ENCODE measurements around the gene RERE. TPM values are rescaled to one million over a fixed set of nuclear protein-coding genes. Genes with fewer than 3 reads are reported as not detected.
A peak's percentile ranks its signal among the peaks of the same experiment; 100 is the strongest.

Gene RERE
- total RNA-seq, 4 donors from 2014 or later = 118 to 244 (median 131) TPM

GRCh38 chr1:8313231-8313630 is 504.2 kb downstream of the RERE start:
- TF ChIP-seq, protein P1, sequence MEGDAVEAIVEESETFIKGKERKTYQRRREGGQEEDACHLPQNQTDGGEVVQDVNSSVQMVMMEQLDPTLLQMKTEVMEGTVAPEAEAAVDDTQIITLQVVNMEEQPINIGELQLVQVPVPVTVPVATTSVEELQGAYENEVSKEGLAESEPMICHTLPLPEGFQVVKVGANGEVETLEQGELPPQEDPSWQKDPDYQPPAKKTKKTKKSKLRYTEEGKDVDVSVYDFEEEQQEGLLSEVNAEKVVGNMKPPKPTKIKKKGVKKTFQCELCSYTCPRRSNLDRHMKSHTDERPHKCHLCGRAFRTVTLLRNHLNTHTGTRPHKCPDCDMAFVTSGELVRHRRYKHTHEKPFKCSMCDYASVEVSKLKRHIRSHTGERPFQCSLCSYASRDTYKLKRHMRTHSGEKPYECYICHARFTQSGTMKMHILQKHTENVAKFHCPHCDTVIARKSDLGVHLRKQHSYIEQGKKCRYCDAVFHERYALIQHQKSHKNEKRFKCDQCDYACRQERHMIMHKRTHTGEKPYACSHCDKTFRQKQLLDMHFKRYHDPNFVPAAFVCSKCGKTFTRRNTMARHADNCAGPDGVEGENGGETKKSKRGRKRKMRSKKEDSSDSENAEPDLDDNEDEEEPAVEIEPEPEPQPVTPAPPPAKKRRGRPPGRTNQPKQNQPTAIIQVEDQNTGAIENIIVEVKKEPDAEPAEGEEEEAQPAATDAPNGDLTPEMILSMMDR (IDR thresholded peaks at IDR 0.05) = no peak
- no peak for TF ChIP-seq POLR2A (IDR thresholded peaks at IDR 0.05)
- Histone ChIP-seq H3K27me3 (no peaks in the 10 kb centered on the region), H3K27ac (no peak overlapping the region), H3K4me1 (peaks cover 7 to 30% of the 10 kb centered on the region in 2 donors), H3K9me3 (no peaks in the 10 kb centered on the region), H3K36me3 (no peaks in the 10 kb centered on the region), H3K4me3 (replicated peaks in 1 of 3) (no peak overlapping the region)
- WGBS, 2 donors = 78 to 80% methylated on average over 6 of the region's 6 CpGs
- DNase-seq = no peak
- intact Hi-C loops (cut with DNase I) = loop anchor here (5.0 kb wide), 1 partner anchor 281 kb away; no protein-coding TSS in a partner anchor

GRCh38 chr1:8312235-8313218 is 504.9 kb downstream of the RERE start:
- H3K4me1 ChIP-seq = peaks cover 4 to 24% of the 10 kb centered on the region in 2 donors
- H3K36me3 ChIP-seq = no peaks in the 10 kb centered on the region
- no peaks in the 10 kb centered on the region for H3K27me3 ChIP-seq
- TF ChIP-seq, protein P1 (IDR thresholded peaks at IDR 0.05) = no peak
- no peak for TF ChIP-seq POLR2A (IDR thresholded peaks at IDR 0.05)
- H3K27ac ChIP-seq = peak overlapping the region in 2 of 3 donors; percentile 1 to 58
- no peak overlapping the region for H3K4me3 ChIP-seq (replicated peaks in 1 of 3)
- peak in 1 of 2 donors; percentile 31 for DNase-seq
- intact Hi-C loops (cut with DNase I) = loop anchor here (5.0 kb wide), 1 partner anchor 280 kb away; no protein-coding TSS in a partner anchor
- no peaks in the 10 kb centered on the region for H3K9me3 ChIP-seq
- WGBS, 2 donors = 84 to 85% methylated on average over 17 of the region's 17 CpGs

DNA sequence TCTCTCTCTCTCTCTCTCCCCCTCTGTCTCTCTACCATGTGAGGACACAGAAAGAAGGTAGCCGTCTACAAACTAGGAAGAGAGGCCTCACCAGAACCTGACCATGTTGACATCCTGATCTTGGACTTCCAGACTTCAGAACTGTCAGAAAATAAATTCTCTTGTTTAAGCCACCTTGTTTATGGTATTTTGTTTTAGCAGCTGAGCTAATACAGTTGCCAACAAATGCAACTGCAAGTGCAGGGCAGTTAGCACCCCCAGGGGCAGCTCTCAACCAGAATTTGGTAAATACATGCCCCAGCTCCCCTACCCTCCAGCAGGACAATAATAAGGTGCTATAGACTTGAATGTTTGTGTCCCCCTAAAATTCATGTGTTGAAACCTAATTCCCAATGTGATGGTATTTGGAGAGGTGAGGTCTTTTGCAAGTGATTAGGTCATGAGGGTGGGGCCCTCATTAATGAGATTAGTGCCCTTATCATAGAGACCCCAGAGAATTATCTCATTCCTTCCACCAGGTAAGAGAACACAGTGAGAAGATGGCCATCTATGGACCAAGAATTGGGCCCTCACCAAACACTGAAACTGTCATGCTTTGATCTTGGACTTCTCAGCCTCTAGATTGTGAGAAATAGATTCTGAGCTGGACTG is 506.2 kb downstream of the RERE start:
- DNase-seq = no peak
- H3K4me3 ChIP-seq (replicated peaks in 1 of 3) = no peak overlapping the region
- H3K4me1 ChIP-seq = peaks cover 4 to 24% of the 10 kb centered on the region in 2 donors
- 93 to 100% methylated on average over 1 of the region's 1 CpG for WGBS, 2 donors
- no peaks in the 10 kb centered on the region for H3K36me3 ChIP-seq
- H3K27me3 ChIP-seq = no peaks in the 10 kb centered on the region
- intact Hi-C loops (cut with DNase I) = loop anchor here (5.0 kb wide), 1 partner anchor 279 kb away; no protein-coding TSS in a partner anchor
- no peak overlapping the region for H3K27ac ChIP-seq
- no peaks in the 10 kb centered on the region for H3K9me3 ChIP-seq
- TF ChIP-seq POLR2A (IDR thresholded peaks at IDR 0.05) = no peak
- TF ChIP-seq, protein P1 (IDR thresholded peaks at IDR 0.05) = no peak

- intact Hi-C loops (cut with DNase I) = no loop called here
- no peak overlapping the region for H3K4me3 ChIP-seq (replicated peaks in 1 of 3)
- H3K4me1 ChIP-seq = peaks cover 4 to 7% of the 10 kb centered on the region in 2 donors
- 73 to 83% methylated on average over 4 of the region's 4 CpGs for WGBS, 2 donors
- TF ChIP-seq, protein P1 (IDR thresholded peaks at IDR 0.05) = no peak
- TF ChIP-seq POLR2A (IDR thresholded peaks at IDR 0.05) = no peak
- H3K9me3 ChIP-seq = no peaks in the 10 kb centered on the region
- no peak for DNase-seq
- H3K27me3 ChIP-seq = no peaks in the 10 kb centered on the region
- H3K36me3 ChIP-seq = no peaks in the 10 kb centered on the region
- H3K27ac ChIP-seq = no peak overlapping the region
Measured at GRCh38 chr1:8307628-8308027, 509.8 kb downstream of the RERE start.

Measured in thyroid gland (tissue), 4 donors.